GM21381 (cell line): ENCODE measurements around the gene PRELID3B.

ENCODE experiments used
- ATAC-seq: cut with Tn5 transposase; IDR thresholded peaks from one replicate; pipeline ENCODE4 v1.9.1; 2021; ENCODE audit warnings: mild to moderate bottlenecking, moderate library complexity; ENCODE audit not compliant: unreplicated experiment

The PRELID3B gene

DNA sequence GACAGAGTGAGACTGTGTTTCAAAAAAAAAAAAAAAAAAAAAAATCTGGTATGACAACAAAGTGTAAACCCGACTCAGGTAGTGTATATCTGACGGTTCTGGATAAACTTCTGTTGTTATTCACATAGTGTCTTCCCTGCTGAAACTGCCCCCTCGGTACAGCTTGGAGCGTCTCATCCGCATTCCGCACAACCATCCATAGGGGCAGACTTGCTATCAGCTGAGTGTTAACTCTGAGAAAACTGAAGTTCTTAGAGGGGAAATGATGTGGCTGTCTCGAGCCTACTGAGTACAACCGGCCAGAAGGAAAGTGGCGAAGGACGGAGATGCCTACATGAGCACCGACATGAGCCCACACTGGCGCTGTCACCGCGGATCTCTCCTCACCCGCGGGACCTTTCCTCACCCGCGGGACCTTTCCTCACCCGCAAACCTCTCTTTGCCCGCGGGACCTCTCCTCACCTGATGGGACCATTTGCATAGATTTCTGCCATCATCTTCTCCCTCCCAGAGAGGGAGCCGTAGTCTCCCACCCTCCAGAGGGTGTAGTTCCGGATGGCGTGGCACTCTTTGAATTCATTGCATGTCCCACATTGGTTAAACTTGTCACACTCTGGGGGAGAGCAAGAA lies 45.3 kb downstream of the PRELID3B start:
- ATAC-seq = no peak

- ATAC-seq = no peak
These were observed 46.4 kb downstream of the PRELID3B start for GRCh38 chr20:58996226-58996611.

- no peak for ATAC-seq
These were observed 46.9 kb downstream of the PRELID3B start for GRCh38 chr20:58995461-58996225.

DNA sequence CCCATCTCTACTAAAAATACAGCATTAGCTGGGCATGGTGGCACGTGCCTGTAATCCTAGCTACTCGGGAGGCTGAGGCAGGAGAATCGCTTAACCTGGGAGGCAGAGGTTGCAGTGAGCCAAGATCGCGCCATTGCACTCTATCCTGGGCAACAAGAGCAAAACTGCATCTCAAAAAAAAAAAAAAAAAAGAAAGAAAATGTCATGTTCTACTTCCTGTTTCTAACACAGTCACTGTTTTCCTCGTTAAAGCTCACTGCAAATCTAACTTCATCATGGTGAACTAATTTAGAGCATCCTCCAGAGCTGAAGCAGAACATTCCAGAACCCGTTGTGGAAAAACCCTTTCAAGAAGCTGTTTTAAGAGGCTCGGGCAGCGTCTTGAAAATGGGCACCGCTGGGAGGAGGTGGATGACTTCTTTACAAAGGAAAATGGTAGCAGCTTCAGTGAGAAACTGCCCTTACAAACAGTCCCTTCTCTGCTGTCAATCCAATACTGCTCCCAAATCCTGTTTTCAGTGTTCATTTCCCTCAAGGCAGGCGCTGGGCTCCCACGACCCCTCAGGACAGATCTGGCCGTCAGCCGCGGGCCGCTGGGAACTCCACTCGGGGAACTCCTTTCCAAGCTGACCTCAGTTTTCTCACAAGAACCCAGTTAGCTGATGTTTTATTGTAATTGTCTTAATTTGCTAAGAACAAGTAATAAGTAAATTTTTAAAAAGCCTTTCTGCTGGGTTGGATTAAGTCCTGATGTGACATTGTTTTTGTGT lies 48.0 kb downstream of the PRELID3B start:
- no peak for ATAC-seq

GRCh38 chr20:58993332-58994248 lies 49.0 kb downstream of the PRELID3B start:
- ATAC-seq = no peak

GRCh38 chr20:58992911-58993310 lies 49.7 kb downstream of the PRELID3B start:
- no peak for ATAC-seq

DNA sequence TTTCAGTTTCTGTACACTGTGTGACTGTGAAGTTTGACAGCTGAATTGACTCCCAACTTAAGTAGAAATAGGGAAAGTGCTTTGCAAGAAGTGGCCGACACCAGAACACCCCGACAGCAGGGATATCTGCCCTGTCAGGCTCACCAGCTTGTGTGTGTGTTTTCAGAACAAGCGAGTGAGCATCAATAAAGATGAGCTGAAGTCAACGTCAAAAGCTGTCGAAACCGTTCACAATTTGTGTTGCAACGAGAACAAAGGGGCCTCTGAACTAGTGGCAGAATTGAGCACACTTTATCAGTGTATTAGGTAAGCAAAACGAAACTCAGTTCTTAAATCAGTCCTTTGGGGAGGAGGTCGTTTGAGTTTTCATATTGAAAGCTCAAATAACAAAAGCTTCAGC lies 50.9 kb downstream of the PRELID3B start:
- ATAC-seq = no peak

GRCh38 chr20:58990651-58991445 lies 51.7 kb downstream of the PRELID3B start:
- no peak for ATAC-seq

DNA sequence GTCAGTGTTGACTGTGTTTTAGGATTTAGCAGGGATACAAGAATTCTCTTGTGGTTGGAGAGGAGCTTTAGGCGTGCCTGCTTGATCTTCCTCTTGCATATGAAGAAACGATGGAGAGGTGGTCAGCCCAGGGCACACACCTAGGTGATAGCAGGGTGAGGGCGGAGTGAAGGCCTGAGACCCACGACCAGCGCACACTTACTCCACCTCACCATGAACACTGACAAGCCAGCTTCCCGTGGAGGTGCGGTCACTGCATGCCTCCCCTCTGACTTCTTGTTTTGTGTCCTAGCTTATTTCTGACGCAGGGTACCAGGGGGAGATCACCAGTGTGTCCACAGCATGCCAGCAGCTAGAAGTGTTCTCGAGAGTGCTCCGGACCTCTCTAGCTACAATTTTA lies 53.4 kb downstream of the PRELID3B start:
- no peak for ATAC-seq

DNA sequence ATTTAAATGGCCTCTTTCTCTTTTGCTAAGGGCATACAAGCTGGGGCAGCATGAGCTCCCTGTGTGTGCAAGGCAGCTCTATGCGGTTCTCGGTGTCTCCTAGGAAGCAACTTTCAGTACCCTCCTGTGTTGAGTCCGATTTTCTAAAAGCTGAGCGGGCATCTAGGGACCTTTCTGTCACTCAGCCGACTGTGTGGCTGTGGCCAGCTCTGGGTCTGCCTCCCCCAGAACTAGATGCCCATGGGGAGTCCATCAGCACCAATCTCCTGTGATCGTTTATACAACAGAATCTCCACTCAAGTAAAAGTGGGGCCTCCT lies 54.1 kb downstream of the PRELID3B start:
- ATAC-seq = no peak

- no peak for ATAC-seq
These were observed 54.6 kb downstream of the PRELID3B start for GRCh38 chr20:58987790-58988564.

DNA sequence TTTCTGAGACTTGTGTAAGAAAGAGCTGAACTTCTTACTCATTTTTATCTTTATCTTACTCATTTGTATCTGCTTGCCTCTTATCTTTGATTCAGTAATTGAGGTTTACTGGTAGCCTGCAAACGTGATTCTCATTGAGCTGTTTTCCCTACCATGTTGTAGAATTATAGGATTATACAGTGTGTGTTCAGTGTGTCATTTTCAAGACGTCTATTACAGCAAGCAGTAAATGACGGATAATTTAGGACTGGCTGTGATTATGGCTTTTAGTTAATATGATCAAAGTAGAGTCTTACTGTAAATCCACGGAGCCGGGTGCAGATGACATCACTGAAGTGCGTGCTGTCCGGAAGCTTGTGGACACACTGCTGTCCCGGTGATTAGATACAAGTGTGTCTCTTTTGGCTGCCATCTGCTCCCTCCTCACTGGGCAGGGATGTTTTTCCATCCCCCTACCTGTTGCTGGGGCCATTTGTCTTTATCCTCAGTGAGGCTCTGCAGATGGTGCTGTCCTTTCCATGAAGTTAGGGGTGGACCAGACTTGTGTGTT lies 55.5 kb downstream of the PRELID3B start:
- ATAC-seq = no peak

GRCh38 chr20:58986286-58986967 lies 56.2 kb downstream of the PRELID3B start:
- no peak for ATAC-seq

DNA sequence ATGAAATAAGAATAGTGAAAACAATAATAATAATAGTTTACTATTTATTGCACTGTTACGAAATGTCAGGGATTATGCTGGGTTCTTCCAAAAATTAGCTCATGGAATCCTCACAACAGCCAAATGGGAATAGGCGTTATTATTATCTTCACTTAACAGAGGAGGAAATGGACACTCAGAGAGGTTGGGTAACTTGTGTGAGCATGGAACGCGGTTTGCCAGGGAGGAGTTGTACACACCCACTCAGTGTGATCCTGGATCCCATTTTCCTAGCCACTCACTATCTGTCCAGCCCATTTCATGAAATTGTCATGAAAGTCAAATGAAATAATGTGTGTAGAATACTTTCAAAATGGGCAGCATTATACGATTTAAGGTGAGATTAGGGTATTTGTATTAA lies 56.9 kb downstream of the PRELID3B start:
- ATAC-seq = no peak

DNA sequence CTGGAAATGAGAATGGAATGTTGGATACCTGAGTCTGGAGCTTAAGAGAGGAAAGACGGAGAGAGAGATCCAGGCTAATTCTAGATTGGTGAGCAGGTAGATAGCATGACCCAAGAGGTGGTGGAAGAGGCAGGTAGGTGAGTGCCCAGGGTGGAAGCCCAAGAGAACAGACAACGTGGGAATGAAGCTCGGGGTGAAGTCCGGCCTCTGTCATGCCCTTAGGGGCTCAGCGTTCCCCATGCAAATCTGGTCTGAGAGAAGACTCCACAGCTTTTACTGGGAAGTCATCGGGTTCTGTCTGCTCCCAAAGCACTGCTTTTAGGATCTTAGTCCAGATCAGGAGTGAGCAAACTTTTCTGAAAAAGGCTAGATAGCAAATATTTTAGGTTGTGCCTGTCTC lies 57.9 kb downstream of the PRELID3B start:
- ATAC-seq = no peak
